SK-N-MC (cell line): Measurements from ENCODE around the gene C16orf90.
"Not testable (repeated sequence)": the region's sequence is repeated elsewhere in the genome, so short reads cannot be mapped to it uniquely, and the experiment has no call there.

Experiments used
- DNase-seq: peaks from one replicate; pipeline ENCODE4 v3.0.0-alpha.2; 2011; ENCODE audit warnings: low read depth, low spot score
- H3K27ac ChIP-seq: fragments of 200-600 bp; sonication (generic); 2 replicates; pipeline ENCODE4 v1.5.1; 2016; ENCODE audit warnings: mixed run types
- H3K36me3 ChIP-seq: fragments of 200-600 bp; sonication (generic); 2 replicates; pipeline ENCODE4 v1.6.1; 2017; ENCODE audit warnings: antibody characterized with exemption, low read length, mixed read lengths; ENCODE audit not compliant: insufficient read depth
- H3K4me3 ChIP-seq: fragments of 200-600 bp; sonication (generic); 2 replicates; pipeline ENCODE4 v1.5.1; 2016
- H3K9ac ChIP-seq: fragments of 200-600 bp; sonication (generic); 2 replicates; pipeline ENCODE4 v1.8.0; 2017; ENCODE audit warnings: mixed run types, mixed read lengths; ENCODE audit not compliant: insufficient read length
- H3K9me3 ChIP-seq: fragments of 200-600 bp; sonication (generic); 2 replicates; pipeline ENCODE4 v1.6.1; 2017; ENCODE audit warnings: low read depth, mild to moderate bottlenecking, antibody characterized with exemption, low read length, moderate library complexity, mixed read lengths
- EZH2 ChIP-seq: fragments of 200-600 bp; sonication (generic); IDR thresholded peaks from one replicate; pipeline ENCODE4 v1.6.1; 2017; ENCODE audit warnings: antibody characterized with exemption
- FOXP2 ChIP-seq: optimal IDR thresholded peaks from 2 replicates; pipeline ENCODE3; 2011; ENCODE audit warnings: mild to moderate bottlenecking, moderate library complexity; ENCODE audit not compliant: insufficient read depth; ENCODE audit errors: extremely low read length, control extremely low read depth
- POLR2AphosphoS5 ChIP-seq: IDR thresholded peaks from 2 replicates; pipeline ENCODE4 v1.6.1; 2012; ENCODE audit warnings: mild to moderate bottlenecking, low read depth, low read length, borderline replicate concordance

C16orf90 gene

GRCh38 chr16:3481696-3482658 lies 13.3 kb downstream of the C16orf90 start:
- Histone ChIP-seq H3K4me3 (no peak overlapping the region), H3K36me3 (peaks cover 45% of the 10 kb centered on the region; the same call in 1 of the 2 replicates), H3K9ac (no peak overlapping the region), H3K9me3 (no peaks in the 10 kb centered on the region), H3K27ac (0 out of 2 replicates have a peak overlapping the region, but pooled peaks have one; percentile 13)
- TF ChIP-seq EZH2: no peak
- no peak for TF ChIP-seq FOXP2
- no peak for TF ChIP-seq POLR2AphosphoS5
- DNase-seq: no peak

GRCh38 chr16:3480901-3481695 lies 14.2 kb downstream of the C16orf90 start:
- H3K4me3 ChIP-seq: no peak overlapping the region
- no peaks in the 10 kb centered on the region for H3K9me3 ChIP-seq
- peaks cover 45% of the 10 kb centered on the region; the same call in 1 of the 2 replicates for H3K36me3 ChIP-seq
- H3K9ac ChIP-seq: no peak overlapping the region
- DNase-seq: no peak
- TF ChIP-seq FOXP2: no peak
- no peak for TF ChIP-seq POLR2AphosphoS5
- no peak for TF ChIP-seq EZH2
- H3K27ac ChIP-seq: peak overlapping the region; percentile 46; the same call in 1 of the 2 replicates

GRCh38 chr16:3479654-3480216 lies 15.6 kb downstream of the C16orf90 start:
- no peak for DNase-seq
- no peak overlapping the region for H3K27ac ChIP-seq
- TF ChIP-seq POLR2AphosphoS5: no peak
- no peak for TF ChIP-seq FOXP2
- TF ChIP-seq EZH2: no peak
- peaks cover 37% of the 10 kb centered on the region; the same call in 1 of the 2 replicates for H3K36me3 ChIP-seq
- no peak overlapping the region for H3K4me3 ChIP-seq
- H3K9me3 ChIP-seq: no peaks in the 10 kb centered on the region
- H3K9ac ChIP-seq: no peak overlapping the region

- Histone ChIP-seq H3K9me3 (no peaks in the 10 kb centered on the region), H3K36me3 (peaks cover 24% of the 10 kb centered on the region; the same call in 1 of the 2 replicates), H3K27ac (no peak overlapping the region), H3K4me3 (no peak overlapping the region), H3K9ac (no peak overlapping the region)
- DNase-seq: no peak
- TF ChIP-seq FOXP2 (no peak), POLR2AphosphoS5 (no peak), EZH2 (no peak)
These were observed 16.9 kb downstream of the C16orf90 start for GRCh38 chr16:3478242-3478925.

- TF ChIP-seq POLR2AphosphoS5 (no peak), FOXP2 (no peak), EZH2 (no peak)
- Histone ChIP-seq H3K4me3 (no peak overlapping the region), H3K36me3 (peaks cover 6% of the 10 kb centered on the region; the same call in 1 of the 2 replicates), H3K27ac (no peak overlapping the region), H3K9me3 (no peaks in the 10 kb centered on the region), H3K9ac (no peak overlapping the region)
- no peak for DNase-seq
These were observed 18.9 kb downstream of the C16orf90 start for GRCh38 chr16:3476409-3476808.

GRCh38 chr16:3475604-3476375 lies 19.5 kb downstream of the C16orf90 start:
- Histone ChIP-seq H3K4me3 (no peak overlapping the region), H3K9me3 (no peaks in the 10 kb centered on the region), H3K36me3 (no peaks in the 10 kb centered on the region), H3K9ac (no peak overlapping the region), H3K27ac (no peak overlapping the region)
- TF ChIP-seq FOXP2: no peak
- no peak for TF ChIP-seq POLR2AphosphoS5
- TF ChIP-seq EZH2: no peak
- DNase-seq: no peak

- not testable (repeated sequence) for H3K27ac ChIP-seq, DNase-seq, H3K36me3 ChIP-seq
These were observed 20.4 kb downstream of the C16orf90 start for GRCh38 chr16:3474870-3475269.

More at GRCh38 chr16:3474870-3475269, 20.4 kb downstream of the C16orf90 start:
- H3K9ac ChIP-seq, H3K9me3 ChIP-seq, H3K4me3 ChIP-seq: not testable (repeated sequence)
